ENCODE data around the gene HIVEP3. TPM values are rescaled to one million over a fixed set of nuclear protein-coding genes. Genes with fewer than 3 reads are reported as not detected.
A peak's percentile ranks its signal among the peaks of the same experiment; 100 is the strongest.

HIVEP3 gene
- total and polyA plus RNA-seq, 2 of the 13 experiments (the other 11 are each of a cell fraction or from before 2014, with no cell fraction given): 0.05 TPM; not detected in 1

DNA sequence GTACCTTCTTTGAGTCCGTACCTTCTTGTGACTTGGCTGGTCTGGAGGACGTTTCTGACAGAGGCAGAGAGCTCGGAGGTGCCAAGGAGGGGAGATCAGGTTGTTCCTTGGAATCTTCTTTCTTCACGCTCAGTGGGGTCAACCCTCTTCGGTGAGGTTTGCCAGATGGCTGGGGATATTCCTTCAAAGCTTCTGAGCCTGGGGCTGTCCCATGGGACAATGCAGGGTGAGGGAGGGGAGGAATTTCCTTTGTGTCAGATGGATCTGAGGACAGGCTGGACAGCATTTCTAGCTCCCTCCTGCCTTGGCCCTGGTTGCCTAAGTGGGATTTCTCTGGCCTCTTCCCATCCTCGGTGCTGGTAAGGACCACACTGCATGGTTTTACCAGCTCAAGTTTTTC, 338.7 kb downstream of the HIVEP3 start (continued):
- TF ChIP-seq, protein P1, sequence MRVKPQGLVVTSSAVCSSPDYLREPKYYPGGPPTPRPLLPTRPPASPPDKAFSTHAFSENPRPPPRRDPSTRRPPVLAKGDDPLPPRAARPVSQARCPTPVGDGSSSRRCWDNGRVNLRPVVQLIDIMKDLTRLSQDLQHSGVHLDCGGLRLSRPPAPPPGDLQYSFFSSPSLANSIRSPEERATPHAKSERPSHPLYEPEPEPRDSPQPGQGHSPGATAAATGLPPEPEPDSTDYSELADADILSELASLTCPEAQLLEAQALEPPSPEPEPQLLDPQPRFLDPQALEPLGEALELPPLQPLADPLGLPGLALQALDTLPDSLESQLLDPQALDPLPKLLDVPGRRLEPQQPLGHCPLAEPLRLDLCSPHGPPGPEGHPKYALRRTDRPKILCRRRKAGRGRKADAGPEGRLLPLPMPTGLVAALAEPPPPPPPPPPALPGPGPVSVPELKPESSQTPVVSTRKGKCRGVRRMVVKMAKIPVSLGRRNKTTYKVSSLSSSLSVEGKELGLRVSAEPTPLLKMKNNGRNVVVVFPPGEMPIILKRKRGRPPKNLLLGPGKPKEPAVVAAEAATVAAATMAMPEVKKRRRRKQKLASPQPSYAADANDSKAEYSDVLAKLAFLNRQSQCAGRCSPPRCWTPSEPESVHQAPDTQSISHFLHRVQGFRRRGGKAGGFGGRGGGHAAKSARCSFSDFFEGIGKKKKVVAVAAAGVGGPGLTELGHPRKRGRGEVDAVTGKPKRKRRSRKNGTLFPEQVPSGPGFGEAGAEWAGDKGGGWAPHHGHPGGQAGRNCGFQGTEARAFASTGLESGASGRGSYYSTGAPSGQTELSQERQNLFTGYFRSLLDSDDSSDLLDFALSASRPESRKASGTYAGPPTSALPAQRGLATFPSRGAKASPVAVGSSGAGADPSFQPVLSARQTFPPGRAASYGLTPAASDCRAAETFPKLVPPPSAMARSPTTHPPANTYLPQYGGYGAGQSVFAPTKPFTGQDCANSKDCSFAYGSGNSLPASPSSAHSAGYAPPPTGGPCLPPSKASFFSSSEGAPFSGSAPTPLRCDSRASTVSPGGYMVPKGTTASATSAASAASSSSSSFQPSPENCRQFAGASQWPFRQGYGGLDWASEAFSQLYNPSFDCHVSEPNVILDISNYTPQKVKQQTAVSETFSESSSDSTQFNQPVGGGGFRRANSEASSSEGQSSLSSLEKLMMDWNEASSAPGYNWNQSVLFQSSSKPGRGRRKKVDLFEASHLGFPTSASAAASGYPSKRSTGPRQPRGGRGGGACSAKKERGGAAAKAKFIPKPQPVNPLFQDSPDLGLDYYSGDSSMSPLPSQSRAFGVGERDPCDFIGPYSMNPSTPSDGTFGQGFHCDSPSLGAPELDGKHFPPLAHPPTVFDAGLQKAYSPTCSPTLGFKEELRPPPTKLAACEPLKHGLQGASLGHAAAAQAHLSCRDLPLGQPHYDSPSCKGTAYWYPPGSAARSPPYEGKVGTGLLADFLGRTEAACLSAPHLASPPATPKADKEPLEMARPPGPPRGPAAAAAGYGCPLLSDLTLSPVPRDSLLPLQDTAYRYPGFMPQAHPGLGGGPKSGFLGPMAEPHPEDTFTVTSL (CRISPR knock-in tag; IDR thresholded peaks at IDR 0.05; ENCODE audit: borderline replicate concordance): no peak
- TF ChIP-seq CBFB (CRISPR knock-in tag; IDR thresholded peaks at IDR 0.05) (no peak), PITX1 (CRISPR knock-in tag; IDR thresholded peaks at IDR 0.05) (no peak), RBM39 (IDR thresholded peaks at IDR 0.05; ENCODE audit: low read depth, low read length, poor library complexity, severe bottlenecking) (no peak), ZFP82 (CRISPR knock-in tag; IDR thresholded peaks at IDR 0.05; ENCODE audit: borderline replicate concordance) (no peak)

DNA sequence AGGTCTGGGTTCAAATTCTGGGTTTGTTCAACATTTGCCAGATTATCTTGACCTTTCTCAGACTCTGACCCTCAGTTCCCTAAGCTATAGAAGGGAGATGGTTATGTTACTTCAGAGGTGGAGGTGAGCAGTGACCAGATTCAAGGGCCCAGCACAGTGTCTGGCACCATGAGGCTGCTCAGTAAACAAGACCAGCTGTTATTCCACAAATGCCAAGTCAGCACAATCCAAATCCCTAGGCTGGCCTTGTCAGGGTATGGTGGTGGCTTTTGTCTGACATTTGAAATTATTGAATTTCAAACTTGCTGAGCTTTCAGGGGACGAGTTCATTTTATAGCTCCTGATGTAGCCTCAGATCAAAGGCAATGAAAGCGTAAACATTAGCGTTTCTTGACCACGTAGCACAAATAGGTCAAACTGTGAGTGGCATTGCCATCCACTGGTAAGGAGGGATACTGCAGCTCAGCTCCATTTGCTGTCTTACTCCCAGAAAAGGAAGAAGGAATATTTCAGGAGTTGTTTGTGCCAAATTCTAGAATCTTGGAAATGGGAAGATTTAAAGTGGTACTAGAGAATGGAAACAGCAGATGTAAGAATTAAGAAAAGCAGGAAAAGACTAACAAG, 339.9 kb downstream of the HIVEP3 start:
- Histone ChIP-seq H3K36me3 (replicated peaks in 1 of 2; ENCODE audit: control insufficient read depth in 1 of 2, insufficient read depth in 2 of 2, low read length in 2 of 2) (no peaks in the 10 kb centered on the region), H3K9ac (ENCODE audit: insufficient read depth, low read depth, low read length) (no peak overlapping the region), H3K79me2 (ENCODE audit: insufficient read depth, low read length) (no peaks in the 10 kb centered on the region), H3K9me3 (ENCODE audit: low read length) (no peaks in the 10 kb centered on the region), H3K4me1 (ENCODE audit: insufficient read depth, low read length) (no peaks in the 10 kb centered on the region), H3K27ac (ENCODE audit: extremely low read length, insufficient read depth, low read length) (no peak overlapping the region), H4K20me1 (ENCODE audit: insufficient read depth, low read length) (no peaks in the 10 kb centered on the region), H3K4me2 (ENCODE audit: low read depth, low read length) (no peak overlapping the region), H3K4me3 (replicated peaks in 1 of 3; ENCODE audit: insufficient read depth in 1 of 3, low read depth in 2 of 3, low read length in 3 of 3) (no peak overlapping the region), H3K27me3 (ENCODE audit: control insufficient read depth in 1 of 2, insufficient read depth in 2 of 2, low read length in 2 of 2) (peaks cover 1 to 40% of the 10 kb centered on the region in 2 experiments; a peak in 4 of 5 replicates), H2AFZ (ENCODE audit: low read length) (no peak overlapping the region)
- CTCF ChIA-PET (ENCODE audit: low intra/inter-chr PET ratio, low total read pairs): no interaction called here
- 5% methylated on average over 4 of the region's 4 CpGs for WGBS (ENCODE audit: low lambda C conversion rate)
- in situ Hi-C loops (cut with HindIII; ENCODE audit: extremely low pct_ligation_motif_present, low pct_unique_long_range_greater_than_20kb) (no loop called here), intact Hi-C loops (cut with micrococcal nuclease; ENCODE audit: unreplicated experiment) (no loop called here)
- ATAC-seq (peak; percentile 63), DNase-seq (ENCODE audit: low spot score) (peak; percentile 14), FAIRE-seq (peak; percentile 68)
- POLR2A ChIA-PET: no interaction called here
- BruUV-seq (replicated peaks): no TSS peak
- no peak for TF ChIP-seq ZFYVE20 (CRISPR knock-in tag; IDR thresholded peaks at IDR 0.05; ENCODE audit: borderline replicate concordance, low read depth)
- 0 out of 2 replicates have a peak, but pooled peaks have one; percentile 43 for TF ChIP-seq MAFG (CRISPR knock-in tag; IDR thresholded peaks at IDR 0.05)
- TF ChIP-seq MAFK (conservative IDR thresholded peaks at IDR 0.05 in 1 of 2, IDR thresholded peaks at IDR 0.05 in 1 of 2; ENCODE audit: low read length in 2 of 2): peak; percentile 99
- TF ChIP-seq CHD2 (IDR thresholded peaks at IDR 0.05; ENCODE audit: low read depth, low read length): no peak
- TF ChIP-seq MAFF (IDR thresholded peaks at IDR 0.05; ENCODE audit: low read depth, low read length): peak; percentile 99
- TF ChIP-seq, protein P2, sequence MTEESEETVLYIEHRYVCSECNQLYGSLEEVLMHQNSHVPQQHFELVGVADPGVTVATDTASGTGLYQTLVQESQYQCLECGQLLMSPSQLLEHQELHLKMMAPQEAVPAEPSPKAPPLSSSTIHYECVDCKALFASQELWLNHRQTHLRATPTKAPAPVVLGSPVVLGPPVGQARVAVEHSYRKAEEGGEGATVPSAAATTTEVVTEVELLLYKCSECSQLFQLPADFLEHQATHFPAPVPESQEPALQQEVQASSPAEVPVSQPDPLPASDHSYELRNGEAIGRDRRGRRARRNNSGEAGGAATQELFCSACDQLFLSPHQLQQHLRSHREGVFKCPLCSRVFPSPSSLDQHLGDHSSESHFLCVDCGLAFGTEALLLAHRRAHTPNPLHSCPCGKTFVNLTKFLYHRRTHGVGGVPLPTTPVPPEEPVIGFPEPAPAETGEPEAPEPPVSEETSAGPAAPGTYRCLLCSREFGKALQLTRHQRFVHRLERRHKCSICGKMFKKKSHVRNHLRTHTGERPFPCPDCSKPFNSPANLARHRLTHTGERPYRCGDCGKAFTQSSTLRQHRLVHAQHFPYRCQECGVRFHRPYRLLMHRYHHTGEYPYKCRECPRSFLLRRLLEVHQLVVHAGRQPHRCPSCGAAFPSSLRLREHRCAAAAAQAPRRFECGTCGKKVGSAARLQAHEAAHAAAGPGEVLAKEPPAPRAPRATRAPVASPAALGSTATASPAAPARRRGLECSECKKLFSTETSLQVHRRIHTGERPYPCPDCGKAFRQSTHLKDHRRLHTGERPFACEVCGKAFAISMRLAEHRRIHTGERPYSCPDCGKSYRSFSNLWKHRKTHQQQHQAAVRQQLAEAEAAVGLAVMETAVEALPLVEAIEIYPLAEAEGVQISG (CRISPR knock-in tag; IDR thresholded peaks at IDR 0.05): peak; percentile 91
- TF ChIP-seq HOXA7 (CRISPR knock-in tag; IDR thresholded peaks at IDR 0.05): no peak
- peak; percentile 23; the same call in 1 of the 2 replicates for TF ChIP-seq STAG1 (CRISPR knock-in tag; IDR thresholded peaks at IDR 0.05)

All from HepG2 (cell line).